HEK293 (cell line): ENCODE data around the gene TAS1R2.

ENCODE experiments used
- CTCF ChIA-PET: fragments of 350-600 bp; formaldehyde crosslinking; extraction: SDS; loops from one replicate; lab custom pipeline; 2021; ENCODE audit warnings: antibody characterized with exemption; lab: Yijun Ruan, JAX
- POLR2A ChIA-PET: fragments of 300-600 bp; formaldehyde crosslinking; extraction: SDS; loops from one replicate; lab custom pipeline; 2020; ENCODE audit warnings: antibody characterized with exemption, inconsistent platforms; lab: Yijun Ruan, JAX
- H3K27ac ChIP-seq: fragments of 200-500 bp; sonication (Bioruptor generic); 2 replicates; pipeline ENCODE4 v1.5.1; 2014; ENCODE audit warnings: low read depth, low read length, control low read depth, inconsistent platforms; ENCODE audit errors: extremely low read depth
- H3K36me3 ChIP-seq, 2 experiments: fragments of 200-500 bp in 1 of 2; sonication (Bioruptor generic) in 1 of 2; 1 replicate in 1 of 2; 2 replicates in 1 of 2; pipeline ENCODE4 v1.5.1; 2014 to 2017; ENCODE audit warnings: inconsistent platforms in 2 of 2, low read length in 2 of 2; ENCODE audit not compliant: control insufficient read depth in 2 of 2, insufficient read depth in 1 of 2
- H3K4me1 ChIP-seq: fragments of 200-500 bp; sonication (Bioruptor generic); 2 replicates; pipeline ENCODE4 v1.5.1; 2014; ENCODE audit warnings: mild to moderate bottlenecking, low read length, inconsistent platforms; ENCODE audit not compliant: control insufficient read depth, insufficient read depth
- H3K4me3 ChIP-seq: 2 replicates; pipeline ENCODE4 v1.5.1; 2011; ENCODE audit warnings: low read depth, mild to moderate bottlenecking, control low read depth, low read length, moderate library complexity
- H3K9me3 ChIP-seq: fragments of 200-500 bp; sonication (Bioruptor generic); 2 replicates; pipeline ENCODE4 v1.5.1; 2014; ENCODE audit warnings: low read depth, low read length, inconsistent platforms; ENCODE audit not compliant: control insufficient read depth, insufficient read depth
- KLF10 ChIP-seq: fragments of 450-650 bp; IDR thresholded peaks from 2 replicates; pipeline ENCODE4 v1.5.1; 2018; ENCODE audit warnings: missing biosample characterization, mild to moderate bottlenecking, missing genetic modification characterization
- KLF9 ChIP-seq: fragments of 450-650 bp; formaldehyde crosslinking; IDR thresholded peaks from 2 replicates; pipeline ENCODE4 v1.5.1; 2016; ENCODE audit warnings: missing biosample characterization, missing genetic modification characterization, low read depth
- MEIS1 ChIP-seq: sonication (generic); formaldehyde crosslinking; IDR thresholded peaks from 2 replicates; pipeline ENCODE4 v1.8.1; 2022; ENCODE audit warnings: missing genetic modification reagents, mild to moderate bottlenecking, borderline replicate concordance
- SCRT2 ChIP-seq: fragments of 450-650 bp; formaldehyde crosslinking; IDR thresholded peaks from 2 replicates; pipeline ENCODE4 v1.5.1; 2016; ENCODE audit warnings: missing biosample characterization, missing genetic modification characterization
- ZBTB17 ChIP-seq: fragments of 450-650 bp; formaldehyde crosslinking; IDR thresholded peaks from 2 replicates; pipeline ENCODE4 v1.5.1; 2016; ENCODE audit warnings: missing biosample characterization, missing genetic modification characterization
- ZFHX2 ChIP-seq: fragments of 450-650 bp; formaldehyde crosslinking; conservative IDR thresholded peaks from 2 replicates; pipeline ENCODE4 v1.5.1; 2016; ENCODE audit warnings: missing biosample characterization, missing genetic modification characterization
- ZFP3 ChIP-seq: fragments of 450-650 bp; formaldehyde crosslinking; IDR thresholded peaks from 2 replicates; pipeline ENCODE4 v1.5.1; 2016; ENCODE audit warnings: low read depth, missing biosample characterization, missing genetic modification characterization
- ZFP69B ChIP-seq: fragments of 450-650 bp; formaldehyde crosslinking; IDR thresholded peaks from 2 replicates; pipeline ENCODE4 v1.5.1; 2016; ENCODE audit warnings: missing biosample characterization, missing genetic modification characterization
- ZNF16 ChIP-seq: fragments of 450-650 bp; formaldehyde crosslinking; IDR thresholded peaks from 2 replicates; pipeline ENCODE4 v1.5.1; 2016; ENCODE audit warnings: low read depth, missing biosample characterization, missing genetic modification characterization
- ZNF2 ChIP-seq: fragments of 450-650 bp; formaldehyde crosslinking; IDR thresholded peaks from 2 replicates; pipeline ENCODE4 v1.5.1; 2016; ENCODE audit warnings: missing biosample characterization, missing genetic modification characterization
- ZNF266 ChIP-seq: fragments of 450-650 bp; formaldehyde crosslinking; IDR thresholded peaks from 2 replicates; pipeline ENCODE4 v1.5.1; 2016; ENCODE audit warnings: missing biosample characterization, missing genetic modification characterization, low read depth
- ZNF426 ChIP-seq: fragments of 450-650 bp; formaldehyde crosslinking; IDR thresholded peaks from 2 replicates; pipeline ENCODE4 v1.5.1; 2017; ENCODE audit warnings: missing biosample characterization, missing genetic modification characterization, mild to moderate bottlenecking, inconsistent platforms, moderate library complexity
- ZNF48 ChIP-seq: fragments of 450-650 bp; formaldehyde crosslinking; IDR thresholded peaks from 2 replicates; pipeline ENCODE4 v1.5.1; 2016; ENCODE audit warnings: missing biosample characterization, missing genetic modification characterization
- ZNF549 ChIP-seq: fragments of 450-650 bp; IDR thresholded peaks from 2 replicates; pipeline ENCODE4 v1.5.1; 2018; ENCODE audit warnings: missing biosample characterization, missing genetic modification characterization, mild to moderate bottlenecking, inconsistent platforms, moderate library complexity
- ZNF555 ChIP-seq: fragments of 450-650 bp; formaldehyde crosslinking; conservative IDR thresholded peaks from 2 replicates; pipeline ENCODE4 v1.5.1; 2017; ENCODE audit warnings: missing biosample characterization, mild to moderate bottlenecking, missing genetic modification characterization, inconsistent platforms
- ZNF626 ChIP-seq: fragments of 450-650 bp; sonication (Bioruptor Pico); formaldehyde crosslinking; IDR thresholded peaks from 2 replicates; pipeline ENCODE4 v1.5.1; 2018; ENCODE audit warnings: missing biosample characterization, missing genetic modification characterization, inconsistent platforms
- ZSCAN16 ChIP-seq: fragments of 450-650 bp; formaldehyde crosslinking; IDR thresholded peaks from 2 replicates; pipeline ENCODE4 v1.5.1; 2016; ENCODE audit warnings: missing biosample characterization, missing genetic modification characterization
- ZSCAN30 ChIP-seq: fragments of 450-650 bp; IDR thresholded peaks from 2 replicates; pipeline ENCODE4 v1.5.1; 2018; ENCODE audit warnings: missing biosample characterization, mild to moderate bottlenecking, missing genetic modification characterization, moderate library complexity
- TF ChIP-seq, protein P1 (sequence below): fragments of 450-650 bp; formaldehyde crosslinking; IDR thresholded peaks from 2 replicates; pipeline ENCODE4; 2016; ENCODE audit warnings: missing biosample characterization, missing genetic modification characterization
- TF ChIP-seq, protein P2 (sequence below): fragments of 450-650 bp; formaldehyde crosslinking; IDR thresholded peaks from 2 replicates; pipeline ENCODE4 v1.5.1; 2017; ENCODE audit warnings: missing biosample characterization, missing genetic modification characterization
- TF ChIP-seq, protein P3 (sequence below): fragments of 450-650 bp; formaldehyde crosslinking; IDR thresholded peaks from 2 replicates; pipeline ENCODE4 v1.5.1; 2016; ENCODE audit warnings: missing biosample characterization, missing genetic modification characterization
- TF ChIP-seq, protein P4 (sequence below): IDR thresholded peaks from 2 replicates; pipeline ENCODE4 v1.6.1; 2011; ENCODE audit warnings: mild to moderate bottlenecking, low read depth, low read length, borderline replicate concordance
- TF ChIP-seq, protein P5 (sequence below): fragments of 450-650 bp; formaldehyde crosslinking; IDR thresholded peaks from 2 replicates; pipeline ENCODE4 v1.5.1; 2016; ENCODE audit warnings: missing biosample characterization, missing genetic modification characterization
- TF ChIP-seq, protein P6 (sequence below): fragments of 450-650 bp; formaldehyde crosslinking; IDR thresholded peaks from 2 replicates; pipeline ENCODE4 v1.5.1; 2016; ENCODE audit warnings: missing biosample characterization, missing genetic modification characterization
- TF ChIP-seq, protein P7 (sequence below): fragments of 450-650 bp; formaldehyde crosslinking; IDR thresholded peaks from 2 replicates; pipeline ENCODE4 v1.5.1; 2016; ENCODE audit warnings: missing biosample characterization, missing genetic modification characterization

Gene TAS1R2

DNA sequence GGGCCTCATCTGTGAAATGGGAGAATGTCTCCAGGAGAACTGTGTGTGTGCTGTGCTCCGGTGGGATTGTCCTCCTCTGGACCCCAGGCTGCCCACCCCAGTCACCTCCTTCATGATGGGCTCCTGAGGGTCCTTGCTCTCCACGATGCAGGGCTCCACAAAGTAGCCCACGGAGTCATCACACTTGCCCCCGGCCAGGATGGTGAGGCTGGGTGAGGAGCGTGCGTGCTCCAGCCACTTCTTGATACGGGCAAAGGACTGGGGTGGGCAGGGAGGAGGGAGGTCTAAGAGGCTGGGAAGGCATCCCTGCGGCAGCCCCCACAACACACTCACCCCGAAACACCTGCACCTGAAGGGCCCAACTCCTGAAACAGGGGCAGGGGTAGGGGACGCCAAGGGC is 16.8 kb upstream of the TAS1R2 start (continued):
- TF ChIP-seq ZNF626 (tag by site-specific recombination) (no peak), ZSCAN30 (no peak), ZSCAN16 (tag by site-specific recombination) (no peak), SCRT2 (tag by site-specific recombination) (no peak), ZNF266 (no peak)
- TF ChIP-seq, protein P1, sequence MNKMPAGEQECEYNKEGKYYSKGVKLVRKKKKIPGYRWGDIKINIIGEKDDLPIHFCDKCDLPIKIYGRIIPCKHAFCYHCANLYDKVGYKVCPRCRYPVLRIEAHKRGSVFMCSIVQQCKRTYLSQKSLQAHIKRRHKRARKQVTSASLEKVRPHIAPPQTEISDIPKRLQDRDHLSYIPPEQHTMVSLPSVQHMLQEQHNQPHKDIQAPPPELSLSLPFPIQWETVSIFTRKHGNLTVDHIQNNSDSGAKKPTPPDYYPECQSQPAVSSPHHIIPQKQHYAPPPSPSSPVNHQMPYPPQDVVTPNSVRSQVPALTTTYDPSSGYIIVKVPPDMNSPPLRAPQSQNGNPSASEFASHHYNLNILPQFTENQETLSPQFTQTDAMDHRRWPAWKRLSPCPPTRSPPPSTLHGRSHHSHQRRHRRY (tag by site-specific recombination), result no peak
- TF ChIP-seq, protein P2, sequence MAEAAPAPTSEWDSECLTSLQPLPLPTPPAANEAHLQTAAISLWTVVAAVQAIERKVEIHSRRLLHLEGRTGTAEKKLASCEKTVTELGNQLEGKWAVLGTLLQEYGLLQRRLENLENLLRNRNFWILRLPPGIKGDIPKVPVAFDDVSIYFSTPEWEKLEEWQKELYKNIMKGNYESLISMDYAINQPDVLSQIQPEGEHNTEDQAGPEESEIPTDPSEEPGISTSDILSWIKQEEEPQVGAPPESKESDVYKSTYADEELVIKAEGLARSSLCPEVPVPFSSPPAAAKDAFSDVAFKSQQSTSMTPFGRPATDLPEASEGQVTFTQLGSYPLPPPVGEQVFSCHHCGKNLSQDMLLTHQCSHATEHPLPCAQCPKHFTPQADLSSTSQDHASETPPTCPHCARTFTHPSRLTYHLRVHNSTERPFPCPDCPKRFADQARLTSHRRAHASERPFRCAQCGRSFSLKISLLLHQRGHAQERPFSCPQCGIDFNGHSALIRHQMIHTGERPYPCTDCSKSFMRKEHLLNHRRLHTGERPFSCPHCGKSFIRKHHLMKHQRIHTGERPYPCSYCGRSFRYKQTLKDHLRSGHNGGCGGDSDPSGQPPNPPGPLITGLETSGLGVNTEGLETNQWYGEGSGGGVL (tag by site-specific recombination), result no peak

DNA sequence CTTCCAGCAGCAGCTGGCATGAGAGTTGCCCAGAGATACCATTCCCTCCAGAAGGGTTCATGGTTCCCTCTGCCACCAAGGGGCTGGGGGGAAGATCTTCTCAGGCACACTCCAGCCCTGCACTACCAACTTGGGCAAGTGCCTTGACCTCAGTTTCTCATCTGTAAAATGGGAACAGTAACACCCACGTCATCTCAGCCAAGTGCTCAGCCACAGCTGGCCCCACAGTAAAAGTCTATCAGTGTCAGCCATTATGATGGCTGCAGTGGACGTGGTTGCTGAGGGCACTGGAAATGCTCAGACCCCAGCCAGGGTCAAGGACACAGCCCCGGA is 16.3 kb upstream of the TAS1R2 start:
- CTCF ChIA-PET, result interaction anchor here (0.5 to 3.4 kb wide), 28 partner anchors 8 to 1830 kb away, joined by 3 to 37 read pairs (median 3); no protein-coding TSS in a partner anchor
- TF ChIP-seq KLF9 (tag by site-specific recombination), result no peak
- no peak for TF ChIP-seq ZBTB17 (tag by site-specific recombination)
- TF ChIP-seq, protein P3, sequence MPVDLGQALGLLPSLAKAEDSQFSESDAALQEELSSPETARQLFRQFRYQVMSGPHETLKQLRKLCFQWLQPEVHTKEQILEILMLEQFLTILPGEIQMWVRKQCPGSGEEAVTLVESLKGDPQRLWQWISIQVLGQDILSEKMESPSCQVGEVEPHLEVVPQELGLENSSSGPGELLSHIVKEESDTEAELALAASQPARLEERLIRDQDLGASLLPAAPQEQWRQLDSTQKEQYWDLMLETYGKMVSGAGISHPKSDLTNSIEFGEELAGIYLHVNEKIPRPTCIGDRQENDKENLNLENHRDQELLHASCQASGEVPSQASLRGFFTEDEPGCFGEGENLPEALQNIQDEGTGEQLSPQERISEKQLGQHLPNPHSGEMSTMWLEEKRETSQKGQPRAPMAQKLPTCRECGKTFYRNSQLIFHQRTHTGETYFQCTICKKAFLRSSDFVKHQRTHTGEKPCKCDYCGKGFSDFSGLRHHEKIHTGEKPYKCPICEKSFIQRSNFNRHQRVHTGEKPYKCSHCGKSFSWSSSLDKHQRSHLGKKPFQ, result no peak
- TF ChIP-seq ZNF549, result no peak
- TF ChIP-seq MEIS1 (CRISPR knock-in tag), result no peak
- TF ChIP-seq, all 188 proteins: peak for 0
- H3K27ac ChIP-seq, result no peak overlapping the region
- POLR2A ChIA-PET, result no interaction called here
- 0 out of 2 replicates have a peak, but pooled peaks cover 2% of the 10 kb centered on the region for H3K4me1 ChIP-seq
- no peak overlapping the region for H3K4me3 ChIP-seq
- no peaks in the 10 kb centered on the region for H3K36me3 ChIP-seq
- no peaks in the 10 kb centered on the region for H3K9me3 ChIP-seq

DNA sequence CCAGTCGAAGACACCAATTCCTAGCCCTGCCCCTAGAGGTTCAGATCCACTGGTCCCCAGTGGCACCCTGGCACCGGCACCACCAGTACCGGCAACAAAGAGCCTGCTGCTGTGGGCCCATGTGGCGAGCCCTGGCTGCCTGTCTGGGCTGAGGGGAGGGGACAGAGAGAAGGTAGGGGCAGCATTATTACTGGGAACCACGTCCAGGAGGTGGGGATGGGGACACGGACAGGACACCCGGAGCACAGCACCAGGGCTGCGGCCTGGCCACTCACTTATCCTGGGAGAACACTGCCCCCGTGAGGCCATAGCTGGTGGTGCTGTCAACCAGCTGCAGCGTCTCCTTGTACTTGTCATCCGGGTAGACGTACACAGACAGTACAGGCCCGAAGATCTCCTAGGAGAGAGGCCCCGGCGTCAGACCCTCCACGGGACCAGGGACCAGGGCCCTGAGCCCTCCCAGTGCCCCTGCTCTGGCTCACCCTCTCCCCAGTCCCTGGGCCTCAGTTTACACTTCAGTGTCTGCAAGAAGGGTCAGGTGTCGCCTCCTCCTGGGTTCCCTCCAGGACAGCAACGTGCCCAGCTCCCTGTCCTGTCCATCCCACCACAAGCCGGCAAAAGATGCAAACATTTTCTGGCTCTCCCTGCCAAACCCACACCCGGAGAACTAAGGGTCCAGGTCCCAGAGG is 15.8 kb upstream of the TAS1R2 start:
- POLR2A ChIA-PET, result no interaction called here
- CTCF ChIA-PET, result interaction anchor here (0.5 to 3.4 kb wide), 29 partner anchors 8 to 1829 kb away, joined by 3 to 37 read pairs (median 3); no protein-coding TSS in a partner anchor
- no peak for TF ChIP-seq KLF10 (tag by site-specific recombination)
- TF ChIP-seq ZNF426 (tag by site-specific recombination), result no peak
- TF ChIP-seq ZFHX2 (tag by site-specific recombination), result no peak
- TF ChIP-seq, protein P4, sequence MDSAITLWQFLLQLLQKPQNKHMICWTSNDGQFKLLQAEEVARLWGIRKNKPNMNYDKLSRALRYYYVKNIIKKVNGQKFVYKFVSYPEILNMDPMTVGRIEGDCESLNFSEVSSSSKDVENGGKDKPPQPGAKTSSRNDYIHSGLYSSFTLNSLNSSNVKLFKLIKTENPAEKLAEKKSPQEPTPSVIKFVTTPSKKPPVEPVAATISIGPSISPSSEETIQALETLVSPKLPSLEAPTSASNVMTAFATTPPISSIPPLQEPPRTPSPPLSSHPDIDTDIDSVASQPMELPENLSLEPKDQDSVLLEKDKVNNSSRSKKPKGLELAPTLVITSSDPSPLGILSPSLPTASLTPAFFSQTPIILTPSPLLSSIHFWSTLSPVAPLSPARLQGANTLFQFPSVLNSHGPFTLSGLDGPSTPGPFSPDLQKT, result no peak
- no peak for TF ChIP-seq ZFP69B (tag by site-specific recombination)
- TF ChIP-seq ZNF2 (tag by site-specific recombination), result peak; percentile 58; the same call in 1 of the 2 replicates
- TF ChIP-seq, protein P5, sequence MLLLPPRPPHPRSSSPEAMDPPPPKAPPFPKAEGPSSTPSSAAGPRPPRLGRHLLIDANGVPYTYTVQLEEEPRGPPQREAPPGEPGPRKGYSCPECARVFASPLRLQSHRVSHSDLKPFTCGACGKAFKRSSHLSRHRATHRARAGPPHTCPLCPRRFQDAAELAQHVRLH (tag by site-specific recombination), result no peak
- no peak for TF ChIP-seq ZNF16 (tag by site-specific recombination)
- TF ChIP-seq, protein P6, sequence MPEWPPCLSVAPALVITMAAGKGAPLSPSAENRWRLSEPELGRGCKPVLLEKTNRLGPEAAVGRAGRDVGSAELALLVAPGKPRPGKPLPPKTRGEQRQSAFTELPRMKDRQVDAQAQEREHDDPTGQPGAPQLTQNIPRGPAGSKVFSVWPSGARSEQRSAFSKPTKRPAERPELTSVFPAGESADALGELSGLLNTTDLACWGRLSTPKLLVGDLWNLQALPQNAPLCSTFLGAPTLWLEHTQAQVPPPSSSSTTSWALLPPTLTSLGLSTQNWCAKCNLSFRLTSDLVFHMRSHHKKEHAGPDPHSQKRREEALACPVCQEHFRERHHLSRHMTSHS (tag by site-specific recombination), result no peak
- no peak for TF ChIP-seq ZNF48
- TF ChIP-seq ZFP3 (tag by site-specific recombination), result no peak
- TF ChIP-seq, protein P7, sequence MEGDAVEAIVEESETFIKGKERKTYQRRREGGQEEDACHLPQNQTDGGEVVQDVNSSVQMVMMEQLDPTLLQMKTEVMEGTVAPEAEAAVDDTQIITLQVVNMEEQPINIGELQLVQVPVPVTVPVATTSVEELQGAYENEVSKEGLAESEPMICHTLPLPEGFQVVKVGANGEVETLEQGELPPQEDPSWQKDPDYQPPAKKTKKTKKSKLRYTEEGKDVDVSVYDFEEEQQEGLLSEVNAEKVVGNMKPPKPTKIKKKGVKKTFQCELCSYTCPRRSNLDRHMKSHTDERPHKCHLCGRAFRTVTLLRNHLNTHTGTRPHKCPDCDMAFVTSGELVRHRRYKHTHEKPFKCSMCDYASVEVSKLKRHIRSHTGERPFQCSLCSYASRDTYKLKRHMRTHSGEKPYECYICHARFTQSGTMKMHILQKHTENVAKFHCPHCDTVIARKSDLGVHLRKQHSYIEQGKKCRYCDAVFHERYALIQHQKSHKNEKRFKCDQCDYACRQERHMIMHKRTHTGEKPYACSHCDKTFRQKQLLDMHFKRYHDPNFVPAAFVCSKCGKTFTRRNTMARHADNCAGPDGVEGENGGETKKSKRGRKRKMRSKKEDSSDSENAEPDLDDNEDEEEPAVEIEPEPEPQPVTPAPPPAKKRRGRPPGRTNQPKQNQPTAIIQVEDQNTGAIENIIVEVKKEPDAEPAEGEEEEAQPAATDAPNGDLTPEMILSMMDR (tag by site-specific recombination), result peak; percentile 93
- TF ChIP-seq ZNF555, result no peak

More for the DNA sequence above, 15.8 kb upstream of the TAS1R2 start:
- Histone ChIP-seq H3K27ac (no peak overlapping the region), H3K4me3 (no peak overlapping the region), H3K4me1 (0 out of 2 replicates have a peak, but pooled peaks cover 2% of the 10 kb centered on the region), H3K36me3 (no peaks in the 10 kb centered on the region), H3K9me3 (no peaks in the 10 kb centered on the region)
